Peyer's patch (tissue), 4 donors: ENCODE data around the gene FXR1. TPM values are rescaled to one million over a fixed set of nuclear protein-coding genes. Genes with fewer than 3 reads are reported as not detected.

Experiments used
- DNase-seq, 3 donors: peaks; one replicate each; pipeline ENCODE4 v3.0.0-alpha.2; 2017 to 2019
- H3K27ac ChIP-seq, 4 donors: fragments of 200-600 bp; sonication (generic); one replicate each; pipeline ENCODE4 v1.5.1; 2016 to 2019
- H3K27me3 ChIP-seq, 2 donors: fragments of 200-600 bp; sonication (generic); one replicate each; pipeline ENCODE4 v1.5.1; 2019
- H3K36me3 ChIP-seq, 3 donors: fragments of 200-600 bp; sonication (generic); one replicate each; pipeline ENCODE4 v1.5.1; 2016 to 2019
- H3K4me1 ChIP-seq, 4 donors: fragments of 200-600 bp; sonication (generic); one replicate each; pipeline ENCODE4 v1.5.1; 2016 to 2019
- H3K4me3 ChIP-seq, 4 donors: fragments of 200-600 bp; sonication (generic); 1 replicate in 3 of 4; 2 replicates in 1 of 4; pipeline ENCODE4 v1.5.1; 2016 to 2019; ENCODE audit warnings: mild to moderate bottlenecking in 1 of 4
- H3K9me3 ChIP-seq, 4 donors: fragments of 200-600 bp; sonication (generic); one replicate each; pipeline ENCODE4 v1.5.1; 2016 to 2019; ENCODE audit warnings: mild to moderate bottlenecking in 1 of 4
- CTCF ChIP-seq, 6 experiments: fragments of 450-650 bp in 4 of 6; fragments of 200-600 bp in 2 of 6; sonication (generic) in 1 of 6; IDR thresholded peaks; one replicate each; pipeline ENCODE4 v1.5.1; 2017 to 2019; ENCODE audit warnings: antibody characterized with exemption in 6 of 6, mild to moderate bottlenecking in 3 of 6, moderate library complexity in 1 of 6
- POLR2A ChIP-seq, 2 donors: fragments of 450-650 bp; IDR thresholded peaks; one replicate each; pipeline ENCODE4 v1.5.1; 2017; ENCODE audit warnings: antibody characterized with exemption in 2 of 2, mild to moderate bottlenecking in 2 of 2, moderate library complexity in 2 of 2
- total RNA-seq, 4 donors: library from RNA; depleted of rRNA; stranded (reverse); fragments of >200 nt; gene quantifications; one replicate each; pipeline ENCODE4 v1.1.0, GENCODE V29; 2016

The FXR1 gene
- total RNA-seq, 4 donors from 2014 or later: 54.5 to 115 (median 79.9) TPM

- no peaks in the 10 kb centered on the region for H3K4me1 ChIP-seq
- no peak overlapping the region for H3K27ac ChIP-seq
- H3K9me3 ChIP-seq: no peaks in the 10 kb centered on the region
- no peaks in the 10 kb centered on the region for H3K27me3 ChIP-seq
- peaks cover 0 to 61% (median 0%) of the 10 kb centered on the region in 3 donors for H3K36me3 ChIP-seq
- no peak for DNase-seq
- no peak overlapping the region for H3K4me3 ChIP-seq
- TF ChIP-seq CTCF (IDR thresholded peaks at IDR 0.05) (no peak), POLR2A (IDR thresholded peaks at IDR 0.05) (no peak)
Measured at GRCh38 chr3:180970931-180971330, 58.5 kb downstream of the FXR1 start.

- no peak overlapping the region for H3K4me3 ChIP-seq
- H3K27ac ChIP-seq: no peak overlapping the region
- H3K4me1 ChIP-seq: no peaks in the 10 kb centered on the region
- DNase-seq: no peak
- TF ChIP-seq POLR2A (IDR thresholded peaks at IDR 0.05) (no peak), CTCF (IDR thresholded peaks at IDR 0.05) (no peak)
- H3K9me3 ChIP-seq: no peaks in the 10 kb centered on the region
- no peaks in the 10 kb centered on the region for H3K27me3 ChIP-seq
- peaks cover 0 to 50% (median 0%) of the 10 kb centered on the region in 3 donors for H3K36me3 ChIP-seq
Measured at GRCh38 chr3:180973543-180973942, 61.1 kb downstream of the FXR1 start.

- TF ChIP-seq POLR2A (IDR thresholded peaks at IDR 0.05) (no peak), CTCF (IDR thresholded peaks at IDR 0.05) (no peak)
- Histone ChIP-seq H3K27ac (no peak overlapping the region), H3K9me3 (no peaks in the 10 kb centered on the region), H3K27me3 (no peaks in the 10 kb centered on the region), H3K4me3 (no peak overlapping the region), H3K4me1 (no peaks in the 10 kb centered on the region), H3K36me3 (peaks cover 0 to 50% (median 0%) of the 10 kb centered on the region in 3 donors)
- DNase-seq: no peak
Measured at GRCh38 chr3:180974286-180974685, 61.8 kb downstream of the FXR1 start.

GRCh38 chr3:180977498-180977897, 65.0 kb downstream of the FXR1 start:
- no peak overlapping the region for H3K27ac ChIP-seq
- TF ChIP-seq POLR2A (IDR thresholded peaks at IDR 0.05) (no peak), CTCF (IDR thresholded peaks at IDR 0.05) (no peak)
- peaks cover 0 to 31% (median 0%) of the 10 kb centered on the region in 3 donors for H3K36me3 ChIP-seq
- DNase-seq: no peak
- no peaks in the 10 kb centered on the region for H3K9me3 ChIP-seq
- H3K27me3 ChIP-seq: no peaks in the 10 kb centered on the region
- H3K4me3 ChIP-seq: no peak overlapping the region
- no peaks in the 10 kb centered on the region for H3K4me1 ChIP-seq

GRCh38 chr3:180979961-180980360, 67.5 kb downstream of the FXR1 start:
- H3K27ac ChIP-seq: no peak overlapping the region
- H3K36me3 ChIP-seq: peaks cover 0 to 49% (median 0%) of the 10 kb centered on the region in 3 donors
- no peaks in the 10 kb centered on the region for H3K4me1 ChIP-seq
- TF ChIP-seq POLR2A (IDR thresholded peaks at IDR 0.05): no peak
- TF ChIP-seq CTCF (IDR thresholded peaks at IDR 0.05): no peak
- H3K27me3 ChIP-seq: no peaks in the 10 kb centered on the region
- no peak overlapping the region for H3K4me3 ChIP-seq
- DNase-seq: no peak
- H3K9me3 ChIP-seq: no peaks in the 10 kb centered on the region

GRCh38 chr3:180980611-180981010, 68.1 kb downstream of the FXR1 start:
- Histone ChIP-seq H3K27me3 (no peaks in the 10 kb centered on the region), H3K4me1 (no peaks in the 10 kb centered on the region), H3K9me3 (no peaks in the 10 kb centered on the region), H3K27ac (no peak overlapping the region), H3K4me3 (no peak overlapping the region), H3K36me3 (peaks cover 0 to 55% (median 0%) of the 10 kb centered on the region in 3 donors)
- TF ChIP-seq CTCF (IDR thresholded peaks at IDR 0.05): no peak
- no peak for TF ChIP-seq POLR2A (IDR thresholded peaks at IDR 0.05)
- DNase-seq: no peak
